GM21723 (cell line): Measurements from ENCODE around the gene CCDC32.

Source experiments
- ATAC-seq: cut with Tn5 transposase; IDR thresholded peaks from one replicate; pipeline ENCODE4 v1.9.1; 2021; ENCODE audit warnings: mild to moderate bottlenecking, moderate library complexity; ENCODE audit not compliant: unreplicated experiment

The CCDC32 gene

GRCh38 chr15:40567111-40567510, 2.3 kb upstream of the CCDC32 start:
- ATAC-seq, result no peak

GRCh38 chr15:40565333-40566238, 744 bp upstream of the CCDC32 start:
- ATAC-seq, result no peak

GRCh38 chr15:40563426-40563825, 1.4 kb downstream of the CCDC32 start:
- no peak for ATAC-seq

- no peak for ATAC-seq
Measured at GRCh38 chr15:40562691-40563090, 2.2 kb downstream of the CCDC32 start.

GRCh38 chr15:40558952-40559742, 5.7 kb downstream of the CCDC32 start:
- ATAC-seq, result no peak

GRCh38 chr15:40555876-40556275, 9.0 kb downstream of the CCDC32 start:
- no peak for ATAC-seq

- no peak for ATAC-seq
Measured at GRCh38 chr15:40554161-40554525, 10.7 kb downstream of the CCDC32 start.

GRCh38 chr15:40550341-40551037, 14.4 kb downstream of the CCDC32 start:
- peak; percentile 73 for ATAC-seq

- ATAC-seq, result peak; percentile 1
Measured at GRCh38 chr15:40549894-40550293, 14.9 kb downstream of the CCDC32 start.

GRCh38 chr15:40548610-40549009, 16.2 kb downstream of the CCDC32 start:
- no peak for ATAC-seq

- no peak for ATAC-seq
Measured at GRCh38 chr15:40545457-40545856, 19.4 kb downstream of the CCDC32 start.

- ATAC-seq, result peak; percentile 70
Measured at GRCh38 chr15:40543631-40544294, 21.1 kb downstream of the CCDC32 start.

- ATAC-seq, result peak; percentile 34
Measured at GRCh38 chr15:40543082-40543481, 21.8 kb downstream of the CCDC32 start.

- no peak for ATAC-seq
Measured at GRCh38 chr15:40538976-40539375, 25.9 kb downstream of the CCDC32 start.

- no peak for ATAC-seq
Measured at GRCh38 chr15:40536501-40536900, 28.3 kb downstream of the CCDC32 start.

- no peak for ATAC-seq
Measured at GRCh38 chr15:40534371-40534770, 30.5 kb downstream of the CCDC32 start.

GRCh38 chr15:40533763-40534364, 31.0 kb downstream of the CCDC32 start:
- no peak for ATAC-seq

GRCh38 chr15:40528801-40529200, 36.0 kb downstream of the CCDC32 start:
- no peak for ATAC-seq

- no peak for ATAC-seq
Measured at GRCh38 chr15:40525855-40526254, 39.0 kb downstream of the CCDC32 start.

- no peak for ATAC-seq
Measured at GRCh38 chr15:40523611-40524010, 41.2 kb downstream of the CCDC32 start.
